ENCODE data around the gene PCDHB16.
"Not testable (repeated sequence)": the region's sequence is repeated elsewhere in the genome, so short reads cannot be mapped to it uniquely, and the experiment has no call there.

Gene PCDHB16

DNA sequence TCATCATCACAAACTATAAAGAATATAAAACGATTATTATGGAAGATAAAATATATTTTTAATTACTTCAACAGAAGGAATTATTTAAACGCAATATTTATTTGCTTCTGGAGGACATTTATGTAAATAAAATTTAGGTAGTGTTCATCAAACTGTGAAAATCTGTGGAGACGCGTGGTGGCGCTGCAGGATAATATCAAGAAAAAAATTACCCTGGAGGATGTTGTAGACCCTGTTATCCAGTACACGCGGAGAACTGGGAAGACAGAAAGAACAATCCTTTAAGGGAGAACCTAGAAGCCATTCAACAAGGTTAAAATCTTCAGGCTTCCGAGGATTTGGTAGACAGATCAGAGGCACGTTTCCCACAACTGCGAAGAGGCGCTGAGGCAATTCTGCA, 26.3 kb downstream of the PCDHB16 start, which contains the start of gene PCDHB12 (continued):
- TF ChIP-seq, protein P1, sequence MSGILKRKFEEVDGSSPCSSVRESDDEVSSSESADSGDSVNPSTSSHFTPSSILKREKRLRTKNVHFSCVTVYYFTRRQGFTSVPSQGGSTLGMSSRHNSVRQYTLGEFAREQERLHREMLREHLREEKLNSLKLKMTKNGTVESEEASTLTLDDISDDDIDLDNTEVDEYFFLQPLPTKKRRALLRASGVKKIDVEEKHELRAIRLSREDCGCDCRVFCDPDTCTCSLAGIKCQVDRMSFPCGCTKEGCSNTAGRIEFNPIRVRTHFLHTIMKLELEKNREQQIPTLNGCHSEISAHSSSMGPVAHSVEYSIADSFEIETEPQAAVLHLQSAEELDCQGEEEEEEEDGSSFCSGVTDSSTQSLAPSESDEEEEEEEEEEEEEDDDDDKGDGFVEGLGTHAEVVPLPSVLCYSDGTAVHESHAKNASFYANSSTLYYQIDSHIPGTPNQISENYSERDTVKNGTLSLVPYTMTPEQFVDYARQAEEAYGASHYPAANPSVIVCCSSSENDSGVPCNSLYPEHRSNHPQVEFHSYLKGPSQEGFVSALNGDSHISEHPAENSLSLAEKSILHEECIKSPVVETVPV (CRISPR knock-in tag; IDR thresholded peaks at IDR 0.05) = no peak
- TF ChIP-seq ZNF70 (CRISPR knock-in tag; IDR thresholded peaks at IDR 0.05) (no peak), ZFP30 (CRISPR knock-in tag; IDR thresholded peaks at IDR 0.05) (no peak), ARNTL (CRISPR knock-in tag; IDR thresholded peaks at IDR 0.05; ENCODE audit: borderline replicate concordance, low read depth) (no peak), ZNF565 (CRISPR knock-in tag; conservative IDR thresholded peaks at IDR 0.05; ENCODE audit: low read depth) (no peak)

DNA sequence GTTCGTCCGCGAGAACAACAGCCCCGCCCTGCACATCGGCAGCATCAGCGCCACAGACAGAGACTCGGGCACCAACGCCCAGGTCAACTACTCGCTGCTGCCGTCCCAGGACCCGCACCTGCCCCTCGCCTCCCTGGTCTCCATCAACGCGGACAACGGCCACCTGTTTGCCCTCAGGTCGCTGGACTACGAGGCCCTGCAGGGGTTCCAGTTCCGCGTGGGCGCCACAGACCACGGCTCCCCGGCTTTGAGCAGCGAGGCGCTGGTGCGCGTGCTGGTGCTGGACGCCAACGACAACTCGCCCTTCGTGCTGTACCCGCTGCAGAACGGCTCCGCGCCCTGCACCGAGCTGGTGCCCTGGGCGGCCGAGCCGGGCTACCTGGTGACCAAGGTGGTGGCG, 28.1 kb downstream of the PCDHB16 start:
- not testable (repeated sequence) for ATAC-seq

DNA sequence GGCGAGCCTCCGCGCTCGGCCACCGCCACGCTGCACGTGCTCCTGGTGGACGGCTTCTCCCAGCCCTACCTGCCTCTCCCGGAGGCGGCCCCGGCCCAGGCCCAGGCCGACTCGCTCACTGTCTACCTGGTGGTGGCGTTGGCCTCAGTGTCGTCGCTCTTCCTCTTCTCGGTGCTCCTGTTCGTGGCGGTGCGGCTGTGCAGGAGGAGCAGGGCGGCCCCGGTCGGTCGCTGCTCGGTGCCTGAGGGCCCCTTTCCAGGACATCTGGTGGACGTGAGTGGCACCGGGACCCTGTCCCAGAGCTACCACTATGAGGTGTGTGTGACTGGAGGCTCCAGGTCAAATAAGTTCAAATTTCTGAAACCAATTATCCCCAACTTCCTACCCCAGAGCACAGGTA, 28.7 kb downstream of the PCDHB16 start:
- ATAC-seq = not testable (repeated sequence)

DNA sequence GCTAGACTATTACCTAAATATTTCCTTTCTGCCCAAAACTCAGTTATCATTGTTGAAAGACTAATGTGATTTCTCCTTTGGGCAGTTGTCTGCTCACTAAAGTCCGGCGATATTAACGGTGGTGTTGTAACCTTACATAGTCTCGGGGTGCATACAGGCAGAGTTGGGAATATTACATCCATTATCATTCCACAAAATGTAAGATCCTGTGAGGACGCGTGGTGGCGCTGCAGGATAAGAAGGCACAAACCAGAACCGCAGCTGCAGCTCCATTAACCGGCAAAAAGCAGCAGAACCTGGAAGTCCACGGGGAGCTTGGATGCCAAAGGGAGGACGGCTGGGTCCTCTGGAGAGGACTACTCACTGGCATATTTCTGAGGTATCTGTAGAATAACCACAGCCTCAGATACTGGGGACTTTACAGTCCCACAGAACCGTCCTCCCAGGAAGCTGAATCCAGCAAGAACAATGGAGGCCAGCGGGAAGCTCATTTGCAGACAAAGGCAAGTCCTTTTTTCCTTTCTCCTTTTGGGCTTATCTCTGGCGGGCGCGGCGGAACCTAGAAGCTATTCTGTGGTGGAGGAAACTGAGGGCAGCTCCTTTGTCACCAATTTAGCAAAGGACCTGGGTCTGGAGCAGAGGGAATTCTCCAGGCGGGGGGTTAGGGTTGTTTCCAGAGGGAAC, 31.6 kb downstream of the PCDHB16 start, which contains the start of gene PCDHB13:
Gene PCDHB13, plus strand, starts transcription at position 264 of the 684 bp plus-strand sequence. Its CDS starts 205 bp downstream, at position 469.
- 0 out of 3 replicates have a peak, but pooled peaks have one; percentile 26 for ATAC-seq

DNA sequence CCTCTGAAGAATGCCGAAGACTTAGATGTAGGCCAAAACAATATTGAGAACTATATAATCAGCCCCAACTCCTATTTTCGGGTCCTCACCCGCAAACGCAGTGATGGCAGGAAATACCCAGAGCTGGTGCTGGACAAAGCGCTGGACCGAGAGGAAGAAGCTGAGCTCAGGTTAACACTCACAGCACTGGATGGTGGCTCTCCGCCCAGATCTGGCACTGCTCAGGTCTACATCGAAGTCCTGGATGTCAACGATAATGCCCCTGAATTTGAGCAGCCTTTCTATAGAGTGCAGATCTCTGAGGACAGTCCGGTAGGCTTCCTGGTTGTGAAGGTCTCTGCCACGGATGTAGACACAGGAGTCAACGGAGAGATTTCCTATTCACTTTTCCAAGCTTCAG, 32.4 kb downstream of the PCDHB16 start:
- ATAC-seq = not testable (repeated sequence)

DNA sequence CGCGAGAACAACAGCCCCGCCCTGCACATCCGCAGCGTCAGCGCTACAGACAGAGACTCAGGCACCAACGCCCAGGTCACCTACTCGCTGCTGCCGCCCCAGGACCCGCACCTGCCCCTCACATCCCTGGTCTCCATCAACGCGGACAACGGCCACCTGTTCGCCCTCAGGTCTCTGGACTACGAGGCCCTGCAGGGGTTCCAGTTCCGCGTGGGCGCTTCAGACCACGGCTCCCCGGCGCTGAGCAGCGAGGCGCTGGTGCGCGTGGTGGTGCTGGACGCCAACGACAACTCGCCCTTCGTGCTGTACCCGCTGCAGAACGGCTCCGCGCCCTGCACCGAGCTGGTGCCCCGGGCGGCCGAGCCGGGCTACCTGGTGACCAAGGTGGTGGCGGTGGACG, 33.3 kb downstream of the PCDHB16 start:
- not testable (repeated sequence) for ATAC-seq

DNA sequence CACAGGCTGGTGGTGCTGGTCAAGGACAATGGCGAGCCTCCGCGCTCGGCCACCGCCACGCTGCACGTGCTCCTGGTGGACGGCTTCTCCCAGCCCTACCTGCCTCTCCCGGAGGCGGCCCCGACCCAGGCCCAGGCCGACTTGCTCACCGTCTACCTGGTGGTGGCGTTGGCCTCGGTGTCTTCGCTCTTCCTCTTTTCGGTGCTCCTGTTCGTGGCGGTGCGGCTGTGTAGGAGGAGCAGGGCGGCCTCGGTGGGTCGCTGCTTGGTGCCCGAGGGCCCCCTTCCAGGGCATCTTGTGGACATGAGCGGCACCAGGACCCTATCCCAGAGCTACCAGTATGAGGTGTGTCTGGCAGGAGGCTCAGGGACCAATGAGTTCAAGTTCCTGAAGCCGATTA, 33.8 kb downstream of the PCDHB16 start:
- not testable (repeated sequence) for ATAC-seq

DNA sequence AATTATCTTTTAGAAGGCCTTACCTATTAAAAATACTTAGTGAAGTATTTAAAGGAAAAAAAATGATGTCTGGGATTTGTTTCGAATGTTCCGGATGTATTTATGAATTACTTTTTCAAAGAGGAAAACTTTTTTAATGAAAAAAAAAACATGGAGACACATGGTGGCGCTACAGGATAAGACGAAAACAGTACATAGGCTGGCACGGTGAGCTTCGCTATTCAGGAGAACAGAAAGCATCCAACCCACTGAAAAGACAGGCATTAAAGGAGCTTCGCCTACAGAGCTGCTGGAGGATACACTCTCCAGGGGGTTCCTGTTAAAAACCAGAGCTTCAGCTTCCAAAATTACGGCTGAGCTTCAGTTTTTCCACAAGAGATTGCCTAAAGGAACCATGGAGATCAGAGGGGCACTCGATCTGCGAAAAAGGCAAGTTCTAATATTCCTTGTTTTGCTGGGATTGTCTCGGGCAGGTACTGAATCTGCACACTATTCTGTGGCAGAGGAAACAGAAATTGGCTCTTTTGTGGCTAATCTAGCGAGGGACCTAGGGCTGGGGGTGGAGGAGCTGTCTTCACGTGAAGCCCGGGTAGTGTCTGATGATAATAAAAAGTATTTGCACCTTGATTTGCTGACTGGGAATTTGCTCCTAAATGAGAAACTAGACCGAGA, 41.1 kb downstream of the PCDHB16 start, which contains the start of gene PCDHB14:
Gene PCDHB14, plus strand, starts transcription at position 232 of the 672 bp plus-strand sequence. Its CDS starts 163 bp downstream, at position 395.
- ATAC-seq = peak; percentile 100
- TF ChIP-seq, protein P2, sequence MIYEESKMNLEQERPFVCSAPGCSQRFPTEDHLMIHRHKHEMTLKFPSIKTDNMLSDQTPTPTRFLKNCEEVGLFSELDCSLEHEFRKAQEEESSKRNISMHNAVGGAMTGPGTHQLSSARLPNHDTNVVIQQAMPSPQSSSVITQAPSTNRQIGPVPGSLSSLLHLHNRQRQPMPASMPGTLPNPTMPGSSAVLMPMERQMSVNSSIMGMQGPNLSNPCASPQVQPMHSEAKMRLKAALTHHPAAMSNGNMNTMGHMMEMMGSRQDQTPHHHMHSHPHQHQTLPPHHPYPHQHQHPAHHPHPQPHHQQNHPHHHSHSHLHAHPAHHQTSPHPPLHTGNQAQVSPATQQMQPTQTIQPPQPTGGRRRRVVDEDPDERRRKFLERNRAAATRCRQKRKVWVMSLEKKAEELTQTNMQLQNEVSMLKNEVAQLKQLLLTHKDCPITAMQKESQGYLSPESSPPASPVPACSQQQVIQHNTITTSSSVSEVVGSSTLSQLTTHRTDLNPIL (CRISPR knock-in tag; IDR thresholded peaks at IDR 0.05; ENCODE audit: low read depth) = no peak
- TF ChIP-seq ZFP30 (CRISPR knock-in tag; IDR thresholded peaks at IDR 0.05) = no peak
- TF ChIP-seq BACH2 (CRISPR knock-in tag; IDR thresholded peaks at IDR 0.05; ENCODE audit: borderline replicate concordance) = no peak
- no peak for TF ChIP-seq TCF4 (CRISPR knock-in tag; IDR thresholded peaks at IDR 0.05; ENCODE audit: borderline replicate concordance)
- TF ChIP-seq, protein P3, sequence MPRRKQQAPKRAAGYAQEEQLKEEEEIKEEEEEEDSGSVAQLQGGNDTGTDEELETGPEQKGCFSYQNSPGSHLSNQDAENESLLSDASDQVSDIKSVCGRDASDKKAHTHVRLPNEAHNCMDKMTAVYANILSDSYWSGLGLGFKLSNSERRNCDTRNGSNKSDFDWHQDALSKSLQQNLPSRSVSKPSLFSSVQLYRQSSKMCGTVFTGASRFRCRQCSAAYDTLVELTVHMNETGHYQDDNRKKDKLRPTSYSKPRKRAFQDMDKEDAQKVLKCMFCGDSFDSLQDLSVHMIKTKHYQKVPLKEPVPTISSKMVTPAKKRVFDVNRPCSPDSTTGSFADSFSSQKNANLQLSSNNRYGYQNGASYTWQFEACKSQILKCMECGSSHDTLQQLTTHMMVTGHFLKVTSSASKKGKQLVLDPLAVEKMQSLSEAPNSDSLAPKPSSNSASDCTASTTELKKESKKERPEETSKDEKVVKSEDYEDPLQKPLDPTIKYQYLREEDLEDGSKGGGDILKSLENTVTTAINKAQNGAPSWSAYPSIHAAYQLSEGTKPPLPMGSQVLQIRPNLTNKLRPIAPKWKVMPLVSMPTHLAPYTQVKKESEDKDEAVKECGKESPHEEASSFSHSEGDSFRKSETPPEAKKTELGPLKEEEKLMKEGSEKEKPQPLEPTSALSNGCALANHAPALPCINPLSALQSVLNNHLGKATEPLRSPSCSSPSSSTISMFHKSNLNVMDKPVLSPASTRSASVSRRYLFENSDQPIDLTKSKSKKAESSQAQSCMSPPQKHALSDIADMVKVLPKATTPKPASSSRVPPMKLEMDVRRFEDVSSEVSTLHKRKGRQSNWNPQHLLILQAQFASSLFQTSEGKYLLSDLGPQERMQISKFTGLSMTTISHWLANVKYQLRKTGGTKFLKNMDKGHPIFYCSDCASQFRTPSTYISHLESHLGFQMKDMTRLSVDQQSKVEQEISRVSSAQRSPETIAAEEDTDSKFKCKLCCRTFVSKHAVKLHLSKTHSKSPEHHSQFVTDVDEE (CRISPR knock-in tag; IDR thresholded peaks at IDR 0.05) = no peak
- TF ChIP-seq ZC3H10 (CRISPR knock-in tag; IDR thresholded peaks at IDR 0.05) = no peak
- no peak for TF ChIP-seq ARNTL (CRISPR knock-in tag; IDR thresholded peaks at IDR 0.05; ENCODE audit: borderline replicate concordance, low read depth)
- TF ChIP-seq TOX (CRISPR knock-in tag; IDR thresholded peaks at IDR 0.05; ENCODE audit: borderline replicate concordance) = no peak
- TF ChIP-seq ZNF565 (CRISPR knock-in tag; conservative IDR thresholded peaks at IDR 0.05; ENCODE audit: low read depth) = no peak
- TF ChIP-seq ISL1 (CRISPR knock-in tag; IDR thresholded peaks at IDR 0.05) = no peak
- TF ChIP-seq PPARA (CRISPR knock-in tag; IDR thresholded peaks at IDR 0.05; ENCODE audit: borderline replicate concordance) = no peak
- TF ChIP-seq, protein P4, sequence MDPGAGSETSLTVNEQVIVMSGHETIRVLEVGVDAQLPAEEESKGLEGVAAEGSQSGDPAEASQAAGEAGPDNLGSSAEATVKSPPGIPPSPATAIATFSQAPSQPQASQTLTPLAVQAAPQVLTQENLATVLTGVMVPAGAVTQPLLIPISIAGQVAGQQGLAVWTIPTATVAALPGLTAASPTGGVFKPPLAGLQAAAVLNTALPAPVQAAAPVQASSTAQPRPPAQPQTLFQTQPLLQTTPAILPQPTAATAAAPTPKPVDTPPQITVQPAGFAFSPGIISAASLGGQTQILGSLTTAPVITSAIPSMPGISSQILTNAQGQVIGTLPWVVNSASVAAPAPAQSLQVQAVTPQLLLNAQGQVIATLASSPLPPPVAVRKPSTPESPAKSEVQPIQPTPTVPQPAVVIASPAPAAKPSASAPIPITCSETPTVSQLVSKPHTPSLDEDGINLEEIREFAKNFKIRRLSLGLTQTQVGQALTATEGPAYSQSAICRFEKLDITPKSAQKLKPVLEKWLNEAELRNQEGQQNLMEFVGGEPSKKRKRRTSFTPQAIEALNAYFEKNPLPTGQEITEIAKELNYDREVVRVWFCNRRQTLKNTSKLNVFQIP (CRISPR knock-in tag; IDR thresholded peaks at IDR 0.05; ENCODE audit: borderline replicate concordance, low read depth) = no peak

DNA sequence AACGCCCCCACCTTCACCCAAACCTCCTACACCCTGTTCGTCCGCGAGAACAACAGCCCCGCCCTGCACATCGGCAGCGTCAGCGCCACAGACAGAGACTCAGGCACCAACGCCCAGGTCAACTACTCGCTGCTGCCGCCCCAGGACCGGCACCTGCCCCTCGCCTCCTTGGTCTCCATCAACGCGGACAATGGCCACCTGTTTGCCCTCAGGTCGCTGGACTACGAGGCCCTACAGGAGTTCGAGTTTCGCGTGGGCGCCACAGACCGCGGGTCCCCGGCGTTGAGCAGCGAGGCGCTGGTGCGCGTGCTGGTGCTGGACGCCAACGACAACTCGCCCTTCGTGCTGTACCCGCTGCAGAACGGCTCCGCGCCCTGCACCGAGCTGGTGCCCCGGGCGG, 42.7 kb downstream of the PCDHB16 start:
- ATAC-seq = not testable (repeated sequence)

DNA sequence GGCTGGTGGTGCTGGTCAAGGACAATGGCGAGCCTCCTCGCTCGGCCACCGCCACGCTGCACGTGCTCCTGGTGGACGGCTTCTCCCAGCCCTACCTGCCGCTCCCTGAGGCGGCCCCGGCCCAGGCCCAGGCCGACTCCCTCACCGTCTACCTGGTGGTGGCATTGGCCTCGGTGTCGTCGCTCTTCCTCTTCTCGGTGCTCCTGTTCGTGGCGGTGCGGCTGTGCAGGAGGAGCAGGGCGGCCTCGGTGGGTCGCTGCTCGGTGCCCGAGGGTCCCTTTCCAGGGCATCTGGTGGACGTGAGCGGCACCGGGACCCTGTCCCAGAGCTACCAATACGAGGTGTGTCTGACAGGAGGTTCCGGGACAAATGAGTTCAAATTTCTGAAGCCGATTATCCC, 43.2 kb downstream of the PCDHB16 start:
- ATAC-seq = not testable (repeated sequence)
